Measurements from ENCODE around the gene GSG1L. TPM values are rescaled to one million over a fixed set of nuclear protein-coding genes. Genes with fewer than 3 reads are reported as not detected.

The GSG1L gene
- polyA plus RNA-seq, 1 donor (not counting 4 experiments of a cell fraction or from before 2014, with no cell fraction given), result not detected

GRCh38 chr16:27892879-27893278, 170.6 kb downstream of the GSG1L start:
- TF ChIP-seq EZH2 (IDR thresholded peaks at IDR 0.05; ENCODE audit: low read length) (no peak), CTCF (optimal IDR thresholded peaks at IDR 0.05 in 1 of 3, IDR thresholded peaks at IDR 0.05 in 1 of 3, conservative IDR thresholded peaks at IDR 0.05 in 1 of 3; ENCODE audit: extremely low read depth in 1 of 3, insufficient read depth in 2 of 3, low read length in 3 of 3) (peak in 2 of 3 experiments; percentile 12 to 16)
- H3K4me2 ChIP-seq (ENCODE audit: control insufficient read depth, extremely low read depth, insufficient read depth, low read depth, low read length), result no peak overlapping the region
- H3K4me3 ChIP-seq (ENCODE audit: control insufficient read depth in 2 of 3, extremely low read depth in 1 of 3, insufficient read depth in 2 of 3, low read depth in 1 of 3, low read length in 3 of 3), result no peak overlapping the region
- H3K27me3 ChIP-seq (ENCODE audit: control insufficient read depth, extremely low read depth, insufficient read depth, low read length), result no peaks in the 10 kb centered on the region
- no peak overlapping the region for H3K9ac ChIP-seq (ENCODE audit: control insufficient read depth, extremely low read depth, insufficient read depth, low read length)
- no peaks in the 10 kb centered on the region for H3K9me1 ChIP-seq (ENCODE audit: control insufficient read depth, extremely low read depth, insufficient read depth, low read length)
- no peak overlapping the region for H2AFZ ChIP-seq (ENCODE audit: control insufficient read depth, low read length)
- H3K27ac ChIP-seq (ENCODE audit: control insufficient read depth, insufficient read depth, low read length), result no peak overlapping the region
- no peaks in the 10 kb centered on the region for H4K20me1 ChIP-seq (ENCODE audit: control insufficient read depth, extremely low read depth, insufficient read depth, low read length)
- H3K4me1 ChIP-seq (ENCODE audit: control insufficient read depth, extremely low read depth, insufficient read depth, low read length), result no peaks in the 10 kb centered on the region
- dilution Hi-C loops (cut with MboI; ENCODE audit: extremely low pct_ligation_motif_present, low sequenced_read_pairs), result no loop called here
- DNase-seq (ENCODE audit: low read depth, low spot score), result no peak
- no peaks in the 10 kb centered on the region for H3K36me3 ChIP-seq (ENCODE audit: control insufficient read depth in 2 of 2, extremely low read depth in 1 of 2, insufficient read depth in 2 of 2, low read length in 2 of 2)
- no peak for FAIRE-seq
- no peaks in the 10 kb centered on the region for H3K9me3 ChIP-seq (ENCODE audit: control insufficient read depth, low read depth, low read length)
- no peaks in the 10 kb centered on the region for H3K79me2 ChIP-seq (ENCODE audit: control insufficient read depth, insufficient read depth, low read length)

GRCh38 chr16:27890866-27891265, 172.6 kb downstream of the GSG1L start:
- no peak for FAIRE-seq
- H3K9me3 ChIP-seq (ENCODE audit: control insufficient read depth, low read depth, low read length), result no peaks in the 10 kb centered on the region
- no peaks in the 10 kb centered on the region for H4K20me1 ChIP-seq (ENCODE audit: control insufficient read depth, extremely low read depth, insufficient read depth, low read length)
- H3K36me3 ChIP-seq (ENCODE audit: control insufficient read depth in 2 of 2, extremely low read depth in 1 of 2, insufficient read depth in 2 of 2, low read length in 2 of 2), result no peaks in the 10 kb centered on the region
- TF ChIP-seq CTCF (optimal IDR thresholded peaks at IDR 0.05 in 1 of 3, IDR thresholded peaks at IDR 0.05 in 1 of 3, conservative IDR thresholded peaks at IDR 0.05 in 1 of 3; ENCODE audit: extremely low read depth in 1 of 3, insufficient read depth in 2 of 3, low read length in 3 of 3) (no peak), EZH2 (IDR thresholded peaks at IDR 0.05; ENCODE audit: low read length) (no peak)
- no peak overlapping the region for H3K4me3 ChIP-seq (ENCODE audit: control insufficient read depth in 2 of 3, extremely low read depth in 1 of 3, insufficient read depth in 2 of 3, low read depth in 1 of 3, low read length in 3 of 3)
- H3K9me1 ChIP-seq (ENCODE audit: control insufficient read depth, extremely low read depth, insufficient read depth, low read length), result no peaks in the 10 kb centered on the region
- H3K4me1 ChIP-seq (ENCODE audit: control insufficient read depth, extremely low read depth, insufficient read depth, low read length), result no peaks in the 10 kb centered on the region
- no peaks in the 10 kb centered on the region for H3K27me3 ChIP-seq (ENCODE audit: control insufficient read depth, extremely low read depth, insufficient read depth, low read length)
- no peak overlapping the region for H3K9ac ChIP-seq (ENCODE audit: control insufficient read depth, extremely low read depth, insufficient read depth, low read length)
- H3K79me2 ChIP-seq (ENCODE audit: control insufficient read depth, insufficient read depth, low read length), result no peaks in the 10 kb centered on the region
- dilution Hi-C loops (cut with MboI; ENCODE audit: extremely low pct_ligation_motif_present, low sequenced_read_pairs), result no loop called here
- H3K4me2 ChIP-seq (ENCODE audit: control insufficient read depth, extremely low read depth, insufficient read depth, low read depth, low read length), result no peak overlapping the region
- no peak overlapping the region for H2AFZ ChIP-seq (ENCODE audit: control insufficient read depth, low read length)
- no peak for DNase-seq (ENCODE audit: low read depth, low spot score)
- no peak overlapping the region for H3K27ac ChIP-seq (ENCODE audit: control insufficient read depth, insufficient read depth, low read length)

Data from keratinocyte (primary cell).